Ishikawa (cell line): ENCODE measurements around the gene AMN1.

Experiments
- FOXM1 ChIP-seq: IDR thresholded peaks from 2 replicates; pipeline ENCODE4 v1.6.1; 2012; ENCODE audit warnings: low read depth, borderline replicate concordance
- RAD21 ChIP-seq: IDR thresholded peaks from 2 replicates; pipeline ENCODE4 v1.6.1; 2012; ENCODE audit warnings: low read depth

DNA sequence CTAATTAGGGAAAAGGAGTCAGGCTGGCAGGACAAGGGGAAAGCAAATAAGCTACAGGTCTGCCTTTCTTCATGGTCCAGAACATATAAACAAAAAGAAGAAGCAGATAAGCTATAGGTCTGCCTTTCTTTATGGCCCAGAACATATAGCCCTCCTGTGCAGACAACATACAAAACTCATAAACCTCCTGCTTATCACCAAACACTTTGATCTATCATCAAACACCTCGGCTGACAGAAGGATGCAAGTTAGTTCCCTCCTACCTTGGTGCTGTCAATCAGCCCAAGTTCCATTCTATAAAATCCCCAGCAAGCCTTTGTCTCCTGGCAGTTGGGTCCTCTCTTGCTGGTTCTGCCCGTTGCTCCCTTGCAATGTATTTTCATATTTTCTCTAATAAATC is 23.2 kb downstream of the AMN1 start:
- TF ChIP-seq RAD21 (no peak), FOXM1 (no peak)
